Panc1 (cell line): ENCODE results near the gene SNX18. TPM values are rescaled to one million over a fixed set of nuclear protein-coding genes. Genes with fewer than 3 reads are reported as not detected.

Experiments used
- ATAC-seq: fragments of 200-7000 bp; cut with Tn5 transposase; 2 replicates; pipeline ENCODE4 v1.9.1; 2020; ENCODE audit warnings: mild to moderate bottlenecking, moderate library complexity
- BruUV-seq: library from RNA; stranded (reverse); fragments of 400-500 nt; replicated peaks from 2 replicates; lab custom pipeline; 2021; lab: Mats Ljungman, UMichigan
- CTCF ChIA-PET: fragments of 300-600 bp; sonication (Branson Sonifier 250); formaldehyde crosslinking; loops from one replicate; lab custom pipeline; 2022; ENCODE audit warnings: antibody characterized with exemption; lab: Charles Lee
- POLR2A ChIA-PET: fragments of 300-600 bp; sonication (Branson Sonifier 250); formaldehyde crosslinking; loops from one replicate; lab custom pipeline; 2022; ENCODE audit warnings: antibody characterized with exemption; lab: Charles Lee
- DNase-seq: peaks from one replicate; pipeline ENCODE4 v3.0.0-alpha.2; 2010; ENCODE audit warnings: low read depth, low spot score
- H3K27ac ChIP-seq: 2 replicates; pipeline ENCODE4 v1.5.1; 2011; ENCODE audit warnings: mild to moderate bottlenecking, low read length, inconsistent platforms
- H3K27me3 ChIP-seq: fragments of 200-500 bp; sonication (Bioruptor generic); 2 replicates; pipeline ENCODE4 v1.6.0; 2014; ENCODE audit warnings: low read length, inconsistent platforms; ENCODE audit not compliant: control insufficient read depth, insufficient read depth
- H3K36me3 ChIP-seq: fragments of 200-500 bp; sonication (Bioruptor generic); 2 replicates; pipeline ENCODE4 v1.5.1; 2014; ENCODE audit warnings: inconsistent platforms, mild to moderate bottlenecking, low read length, moderate library complexity; ENCODE audit not compliant: control insufficient read depth, insufficient read depth
- H3K4me1 ChIP-seq: 2 replicates; pipeline ENCODE4 v1.5.1; 2011; ENCODE audit warnings: inconsistent platforms, mild to moderate bottlenecking, low read length, moderate library complexity; ENCODE audit not compliant: control insufficient read depth, insufficient read depth
- H3K4me3 ChIP-seq, 2 experiments: 2 replicates each; pipeline ENCODE4 v1.5.1; 2011 to 2012; ENCODE audit warnings: low read depth in 2 of 2, low read length in 2 of 2, mild to moderate bottlenecking in 2 of 2, inconsistent platforms in 1 of 2, moderate library complexity in 1 of 2
- H3K9me3 ChIP-seq: fragments of 200-500 bp; sonication (Bioruptor generic); 2 replicates; pipeline ENCODE4 v1.5.1; 2014; ENCODE audit warnings: low read depth, mild to moderate bottlenecking, inconsistent platforms, low read length, moderate library complexity; ENCODE audit not compliant: control insufficient read depth, insufficient read depth
- CTCF ChIP-seq: fragments of 450-650 bp; IDR thresholded peaks from 2 replicates; pipeline ENCODE4 v1.5.1; 2017; ENCODE audit warnings: mild to moderate bottlenecking
- POLR2AphosphoS5 ChIP-seq: IDR thresholded peaks from 2 replicates; pipeline ENCODE4 v1.6.1; 2012; ENCODE audit warnings: mild to moderate bottlenecking, low read depth, low read length, moderate library complexity
- SIN3A ChIP-seq: IDR thresholded peaks from 2 replicates; pipeline ENCODE4 v1.6.1; 2012; ENCODE audit warnings: low read depth, mild to moderate bottlenecking, low read length, moderate library complexity, borderline replicate concordance; ENCODE audit not compliant: insufficient read depth
- TCF7L2 ChIP-seq: IDR thresholded peaks from 2 replicates; pipeline ENCODE4 v1.6.1; 2011; ENCODE audit warnings: mild to moderate bottlenecking, low read depth, low read length, inconsistent platforms
- in situ Hi-C: cut with HindIII; loops from 2 replicates; pipeline ENCODE4 v1.10.0; 2016; ENCODE audit warnings: low sequenced_read_pairs, low pct_unique_long_range_greater_than_20kb
- intact Hi-C: fragments of 100-400 bp; cut with micrococcal nuclease; formaldehyde crosslinking; loops from one replicate; pipeline ENCODE4 v1.10.0; 2022; ENCODE audit not compliant: unreplicated experiment
- total RNA-seq: library from RNA; stranded (reverse); gene quantifications from one replicate; pipeline ENCODE4 v1.2.1, GENCODE V29; 2021; ENCODE audit not compliant: unreplicated experiment
- TF ChIP-seq, protein P1 (sequence below), 2 experiments: IDR thresholded peaks; 2 replicates each; pipeline ENCODE4 v1.6.1; 2011 to 2012; ENCODE audit warnings: low read depth in 2 of 2, control low read depth in 1 of 2, low read length in 1 of 2, mild to moderate bottlenecking in 1 of 2, moderate library complexity in 1 of 2; ENCODE audit not compliant: insufficient read depth in 1 of 2

SNX18 gene
- total RNA-seq, 1 experiment from 2014 or later: 14.4 TPM

DNA sequence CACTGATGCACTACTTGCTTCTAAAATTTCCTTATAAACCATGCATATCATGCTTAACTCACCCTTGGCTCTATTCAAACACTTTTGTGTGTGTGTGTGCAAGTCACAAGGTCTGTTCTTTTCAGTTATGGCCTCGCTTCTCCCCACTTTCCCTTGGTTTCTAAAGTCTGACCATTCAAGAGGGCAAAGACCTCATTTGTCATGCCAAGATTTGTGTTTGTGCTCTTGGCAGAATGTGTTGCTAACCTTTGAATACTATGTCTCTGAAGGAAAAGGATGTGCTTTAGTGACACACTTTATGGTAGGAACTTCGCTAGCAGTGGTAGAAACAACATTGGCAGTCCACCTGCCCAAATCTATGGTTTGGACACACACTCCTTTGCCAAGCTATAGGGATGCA lies 50.4 kb downstream of the SNX18 start:
- no TSS peak for BruUV-seq
- H3K4me1 ChIP-seq: no peaks in the 10 kb centered on the region
- no peak for TF ChIP-seq TCF7L2
- TF ChIP-seq POLR2AphosphoS5: no peak
- no peak for TF ChIP-seq CTCF
- TF ChIP-seq, protein P1, sequence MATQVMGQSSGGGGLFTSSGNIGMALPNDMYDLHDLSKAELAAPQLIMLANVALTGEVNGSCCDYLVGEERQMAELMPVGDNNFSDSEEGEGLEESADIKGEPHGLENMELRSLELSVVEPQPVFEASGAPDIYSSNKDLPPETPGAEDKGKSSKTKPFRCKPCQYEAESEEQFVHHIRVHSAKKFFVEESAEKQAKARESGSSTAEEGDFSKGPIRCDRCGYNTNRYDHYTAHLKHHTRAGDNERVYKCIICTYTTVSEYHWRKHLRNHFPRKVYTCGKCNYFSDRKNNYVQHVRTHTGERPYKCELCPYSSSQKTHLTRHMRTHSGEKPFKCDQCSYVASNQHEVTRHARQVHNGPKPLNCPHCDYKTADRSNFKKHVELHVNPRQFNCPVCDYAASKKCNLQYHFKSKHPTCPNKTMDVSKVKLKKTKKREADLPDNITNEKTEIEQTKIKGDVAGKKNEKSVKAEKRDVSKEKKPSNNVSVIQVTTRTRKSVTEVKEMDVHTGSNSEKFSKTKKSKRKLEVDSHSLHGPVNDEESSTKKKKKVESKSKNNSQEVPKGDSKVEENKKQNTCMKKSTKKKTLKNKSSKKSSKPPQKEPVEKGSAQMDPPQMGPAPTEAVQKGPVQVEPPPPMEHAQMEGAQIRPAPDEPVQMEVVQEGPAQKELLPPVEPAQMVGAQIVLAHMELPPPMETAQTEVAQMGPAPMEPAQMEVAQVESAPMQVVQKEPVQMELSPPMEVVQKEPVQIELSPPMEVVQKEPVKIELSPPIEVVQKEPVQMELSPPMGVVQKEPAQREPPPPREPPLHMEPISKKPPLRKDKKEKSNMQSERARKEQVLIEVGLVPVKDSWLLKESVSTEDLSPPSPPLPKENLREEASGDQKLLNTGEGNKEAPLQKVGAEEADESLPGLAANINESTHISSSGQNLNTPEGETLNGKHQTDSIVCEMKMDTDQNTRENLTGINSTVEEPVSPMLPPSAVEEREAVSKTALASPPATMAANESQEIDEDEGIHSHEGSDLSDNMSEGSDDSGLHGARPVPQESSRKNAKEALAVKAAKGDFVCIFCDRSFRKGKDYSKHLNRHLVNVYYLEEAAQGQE (IDR thresholded peaks at IDR 0.05; ENCODE audit: insufficient read depth in 1 of 2, low read depth in 2 of 2, low read length in 1 of 2): no peak
- TF ChIP-seq SIN3A: no peak
- ChIA-PET POLR2A (no interaction called here), CTCF (no interaction called here)
- no peak overlapping the region for H3K27ac ChIP-seq
- ATAC-seq (no peak), DNase-seq (no peak)
- intact Hi-C loops: no loop called here
- H3K9me3 ChIP-seq: no peaks in the 10 kb centered on the region
- H3K4me3 ChIP-seq: no peak overlapping the region
- in situ Hi-C loops: no loop called here
- no peaks in the 10 kb centered on the region for H3K36me3 ChIP-seq
- no peaks in the 10 kb centered on the region for H3K27me3 ChIP-seq

DNA sequence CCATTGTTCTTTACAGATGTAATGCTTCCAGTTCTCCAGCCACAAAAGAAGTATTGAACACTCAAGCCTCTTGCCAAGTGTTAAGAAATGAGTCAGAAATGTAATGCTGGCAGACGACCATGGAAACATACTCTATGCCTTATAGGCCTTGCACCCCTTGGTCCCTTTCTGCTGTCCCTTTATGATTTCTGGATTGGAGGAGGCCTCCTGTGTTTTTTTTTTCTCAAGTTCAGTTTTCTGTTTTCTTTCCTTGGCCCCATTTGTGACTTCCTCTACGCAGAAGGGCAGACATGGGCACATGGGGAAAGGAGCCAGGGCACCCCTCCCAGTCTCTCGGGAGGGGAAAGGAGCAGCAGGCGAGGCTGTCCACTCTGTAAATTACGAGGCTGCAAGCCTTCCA lies 53.4 kb downstream of the SNX18 start:
- in situ Hi-C loops: no loop called here
- Histone ChIP-seq H3K4me1 (no peaks in the 10 kb centered on the region), H3K27me3 (no peaks in the 10 kb centered on the region), H3K36me3 (no peaks in the 10 kb centered on the region), H3K27ac (no peak overlapping the region), H3K9me3 (no peaks in the 10 kb centered on the region), H3K4me3 (no peak overlapping the region)
- no TSS peak for BruUV-seq
- TF ChIP-seq, protein P1 (IDR thresholded peaks at IDR 0.05; ENCODE audit: insufficient read depth in 1 of 2, low read depth in 2 of 2, low read length in 1 of 2): no peak
- no peak for TF ChIP-seq TCF7L2
- TF ChIP-seq POLR2AphosphoS5: no peak
- no peak for TF ChIP-seq SIN3A
- no peak for ATAC-seq
- POLR2A ChIA-PET: no interaction called here
- intact Hi-C loops: no loop called here
- CTCF ChIA-PET: no interaction called here
- DNase-seq: no peak
